Natural killer cell treated with Interleukin-12 subunit alpha and Interleukin-12 subunit beta and Interleukin-15 and Interleukin-18, amount 100 ng/mL, for 72 hours (primary cell): ENCODE results near the gene GALNT6. TPM values are rescaled to one million over a fixed set of nuclear protein-coding genes. Genes with fewer than 3 reads are reported as not detected.
A peak's percentile ranks its signal among the peaks of the same experiment; 100 is the strongest.

Experiments
- ATAC-seq, 2 donors: fragments of 150-1000 bp; cut with Tn5 transposase in 1 of 2; sonication (Bioruptor Pico), chemical (Tn5 transposase) in 1 of 2; 2 replicates each; pipeline ENCODE4 v1.10.0; 2021
- DNase-seq: peaks from one replicate; pipeline ENCODE4 v3.0.0; 2022; ENCODE audit warnings: low spot score
- H3K27ac Mint-ChIP-seq, 2 donors: 1 replicate in 1 of 2; 2 replicates in 1 of 2; pipeline ENCODE4 v1.8.0; 2022; ENCODE audit warnings: mixed read lengths in 2 of 2, mild to moderate bottlenecking in 1 of 2, moderate library complexity in 1 of 2
- H3K27me3 Mint-ChIP-seq, 2 donors: 1 replicate in 1 of 2; 2 replicates in 1 of 2; pipeline ENCODE4 v1.8.0; 2022; ENCODE audit warnings: mixed read lengths in 2 of 2
- H3K36me3 Mint-ChIP-seq: one replicate; pipeline ENCODE4 v1.8.0; 2022; ENCODE audit warnings: mixed read lengths
- H3K4me1 Mint-ChIP-seq, 2 donors: 1 replicate in 1 of 2; 2 replicates in 1 of 2; pipeline ENCODE4 v1.8.0; 2022; ENCODE audit warnings: low read depth in 2 of 2, mixed read lengths in 2 of 2, mild to moderate bottlenecking in 1 of 2
- H3K4me3 Mint-ChIP-seq: one replicate; pipeline ENCODE4 v1.8.0; 2022; ENCODE audit warnings: mixed read lengths
- H3K9me3 Mint-ChIP-seq: 2 replicates; pipeline ENCODE4 v1.8.0; 2022; ENCODE audit warnings: mixed read lengths
- total RNA-seq, 2 donors: library from RNA; stranded (reverse); gene quantifications; one replicate each; pipeline ENCODE4 v1.2.3, GENCODE V29; 2022

Gene GALNT6
- total RNA-seq, 2 donors from 2014 or later, result 13.2 to 23.5 TPM

- H3K36me3 Mint-ChIP-seq, result no peaks in the 10 kb centered on the region
- H3K4me1 Mint-ChIP-seq, result peaks cover 2 to 6% of the 10 kb centered on the region in 2 donors
- DNase-seq (no peak), ATAC-seq (no peak)
- no peaks in the 10 kb centered on the region for H3K9me3 Mint-ChIP-seq
- H3K27ac Mint-ChIP-seq, result peak overlapping the region in 1 of 2 donors; percentile 52
- no peak overlapping the region for H3K4me3 Mint-ChIP-seq
- no peaks in the 10 kb centered on the region for H3K27me3 Mint-ChIP-seq
Observed at GRCh38 chr12:51417826-51418225, 26.6 kb upstream of the GALNT6 start.

DNA sequence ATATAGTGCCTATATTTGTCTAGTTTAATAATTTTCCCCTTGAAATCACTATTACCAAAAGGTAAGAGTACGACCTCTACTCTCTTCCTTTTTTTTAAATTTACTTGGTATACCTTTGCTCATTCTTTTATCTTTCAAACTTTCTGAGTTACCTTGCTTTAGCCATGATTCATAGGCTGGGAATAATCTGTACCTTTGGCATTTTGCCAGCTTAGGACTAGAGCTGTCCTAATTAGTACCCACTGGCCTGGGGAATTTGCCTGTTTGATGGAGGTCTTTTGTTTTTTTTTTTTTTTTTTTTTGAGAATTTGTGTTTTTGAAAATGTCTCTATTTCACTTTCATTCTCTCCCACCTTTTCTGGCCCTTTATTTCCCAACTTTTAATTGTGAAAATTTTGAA lies 24.7 kb upstream of the GALNT6 start:
- H3K4me3 Mint-ChIP-seq, result no peak overlapping the region
- H3K27me3 Mint-ChIP-seq, result no peaks in the 10 kb centered on the region
- ATAC-seq (no peak), DNase-seq (no peak)
- no peaks in the 10 kb centered on the region for H3K9me3 Mint-ChIP-seq
- H3K4me1 Mint-ChIP-seq, result peaks cover 4 to 8% of the 10 kb centered on the region in 2 donors
- H3K36me3 Mint-ChIP-seq, result no peaks in the 10 kb centered on the region
- no peak overlapping the region for H3K27ac Mint-ChIP-seq

GRCh38 chr12:51413791-51414190 lies 22.6 kb upstream of the GALNT6 start:
- H3K27me3 Mint-ChIP-seq, result no peaks in the 10 kb centered on the region
- no peaks in the 10 kb centered on the region for H3K9me3 Mint-ChIP-seq
- no peak overlapping the region for H3K27ac Mint-ChIP-seq
- peaks cover 4 to 8% of the 10 kb centered on the region in 2 donors for H3K4me1 Mint-ChIP-seq
- no peaks in the 10 kb centered on the region for H3K36me3 Mint-ChIP-seq
- no peak for DNase-seq
- no peak overlapping the region for H3K4me3 Mint-ChIP-seq
- ATAC-seq, result no peak

DNA sequence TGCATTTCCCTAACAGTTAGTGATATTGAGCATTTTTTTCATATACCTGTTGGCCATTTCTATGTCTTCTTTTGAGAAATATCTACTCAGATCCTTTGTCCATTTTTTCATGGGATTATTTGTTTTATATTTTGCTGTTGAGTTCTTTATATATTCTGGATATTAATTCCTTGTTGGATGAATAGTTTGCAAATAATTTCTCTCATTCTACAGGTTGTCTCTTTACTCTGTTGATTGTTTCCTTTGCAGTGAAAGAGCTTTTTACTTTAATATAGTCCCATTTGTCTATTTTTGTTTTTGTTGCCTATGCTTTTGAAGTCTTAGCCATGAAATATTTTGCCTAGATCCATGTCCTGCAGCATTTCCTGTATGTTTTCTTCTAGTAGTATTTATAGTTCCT lies 21.9 kb upstream of the GALNT6 start:
- peak overlapping the region in 1 of 2 donors; percentile 4 for H3K27ac Mint-ChIP-seq
- ATAC-seq (no peak), DNase-seq (no peak)
- H3K4me1 Mint-ChIP-seq, result peaks cover 4 to 8% of the 10 kb centered on the region in 2 donors
- no peak overlapping the region for H3K4me3 Mint-ChIP-seq
- H3K9me3 Mint-ChIP-seq, result no peaks in the 10 kb centered on the region
- H3K36me3 Mint-ChIP-seq, result no peaks in the 10 kb centered on the region
- no peaks in the 10 kb centered on the region for H3K27me3 Mint-ChIP-seq

- DNase-seq (no peak), ATAC-seq (no peak)
- Mint-ChIP-seq H3K4me1 (peaks cover 8 to 9% of the 10 kb centered on the region in 2 donors), H3K9me3 (no peaks in the 10 kb centered on the region), H3K4me3 (no peak overlapping the region), H3K27me3 (no peaks in the 10 kb centered on the region), H3K36me3 (no peaks in the 10 kb centered on the region), H3K27ac (no peak overlapping the region)
Observed at GRCh38 chr12:51409846-51410245, 18.6 kb upstream of the GALNT6 start.

DNA sequence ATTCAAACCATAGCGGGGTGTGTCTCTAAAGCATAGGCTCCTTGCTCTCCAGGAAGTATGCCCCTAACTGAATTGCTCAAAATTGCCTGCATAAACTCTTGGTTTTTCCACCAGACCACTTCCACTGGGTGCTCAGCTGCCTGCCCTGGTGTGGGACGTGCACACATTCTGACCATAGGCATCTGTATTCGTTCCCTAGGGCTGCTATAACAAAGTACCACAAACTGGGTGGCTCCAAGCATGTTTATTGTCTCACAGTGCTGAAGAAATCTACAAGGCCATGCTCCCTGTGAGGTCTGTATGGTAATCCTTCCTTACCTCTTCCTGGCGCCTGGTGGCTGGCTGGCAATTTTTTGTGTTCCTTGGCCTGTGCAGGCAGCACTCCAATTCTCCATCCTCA lies 16.4 kb upstream of the GALNT6 start:
- DNase-seq, result no peak
- no peaks in the 10 kb centered on the region for H3K9me3 Mint-ChIP-seq
- H3K27me3 Mint-ChIP-seq, result no peaks in the 10 kb centered on the region
- H3K36me3 Mint-ChIP-seq, result no peaks in the 10 kb centered on the region
- H3K4me1 Mint-ChIP-seq, result peaks cover 5 to 8% of the 10 kb centered on the region in 2 donors
- no peak overlapping the region for H3K4me3 Mint-ChIP-seq
- ATAC-seq, result no peak
- no peak overlapping the region for H3K27ac Mint-ChIP-seq

DNA sequence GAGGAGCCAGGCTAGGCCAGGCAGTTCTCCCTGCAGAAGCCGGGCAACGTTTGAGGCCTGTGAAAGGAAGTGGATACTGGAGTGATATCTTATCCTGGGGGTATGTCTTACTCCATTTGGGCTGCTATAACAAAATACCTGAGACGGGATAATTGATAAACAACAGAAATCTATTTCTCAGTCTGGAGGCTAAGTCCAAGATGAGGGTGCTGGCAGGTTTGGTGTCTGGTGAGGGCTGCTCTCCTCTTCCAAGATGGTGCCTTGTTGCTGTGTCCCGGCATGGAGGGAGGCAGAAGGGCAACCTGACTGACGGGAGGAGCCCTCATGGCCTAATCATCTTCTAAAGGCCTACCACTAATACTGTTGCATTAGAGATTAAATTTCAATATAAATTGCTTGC lies 15.7 kb upstream of the GALNT6 start:
- DNase-seq (no peak), ATAC-seq (no peak)
- no peak overlapping the region for H3K27ac Mint-ChIP-seq
- peaks cover 5 to 9% of the 10 kb centered on the region in 2 donors for H3K4me1 Mint-ChIP-seq
- H3K27me3 Mint-ChIP-seq, result no peaks in the 10 kb centered on the region
- H3K4me3 Mint-ChIP-seq, result no peak overlapping the region
- no peaks in the 10 kb centered on the region for H3K36me3 Mint-ChIP-seq
- H3K9me3 Mint-ChIP-seq, result no peaks in the 10 kb centered on the region

DNA sequence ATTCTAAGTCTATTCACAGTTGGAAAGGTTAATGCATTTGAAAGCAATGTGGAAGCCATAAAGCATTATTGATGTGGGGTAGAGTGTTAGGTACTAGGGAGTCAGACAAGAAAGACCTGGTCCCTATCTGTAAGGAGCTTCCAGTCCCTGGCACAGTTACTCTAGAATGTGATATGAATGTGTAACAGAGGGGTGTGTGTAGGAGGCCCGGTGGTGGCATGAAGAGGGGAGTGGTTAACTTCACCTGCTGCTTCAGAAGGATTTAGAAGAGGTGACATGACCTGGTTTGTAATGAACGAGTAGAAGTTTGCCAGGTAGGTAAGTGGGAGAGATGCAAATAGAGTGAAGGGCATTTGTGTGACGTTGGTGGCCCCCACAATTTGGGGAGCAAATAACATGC lies 15.1 kb upstream of the GALNT6 start:
- no peaks in the 10 kb centered on the region for H3K27me3 Mint-ChIP-seq
- ATAC-seq (no peak), DNase-seq (no peak)
- no peaks in the 10 kb centered on the region for H3K36me3 Mint-ChIP-seq
- no peaks in the 10 kb centered on the region for H3K9me3 Mint-ChIP-seq
- H3K27ac Mint-ChIP-seq, result no peak overlapping the region
- no peak overlapping the region for H3K4me3 Mint-ChIP-seq
- peaks cover 5 to 10% of the 10 kb centered on the region in 2 donors for H3K4me1 Mint-ChIP-seq

DNA sequence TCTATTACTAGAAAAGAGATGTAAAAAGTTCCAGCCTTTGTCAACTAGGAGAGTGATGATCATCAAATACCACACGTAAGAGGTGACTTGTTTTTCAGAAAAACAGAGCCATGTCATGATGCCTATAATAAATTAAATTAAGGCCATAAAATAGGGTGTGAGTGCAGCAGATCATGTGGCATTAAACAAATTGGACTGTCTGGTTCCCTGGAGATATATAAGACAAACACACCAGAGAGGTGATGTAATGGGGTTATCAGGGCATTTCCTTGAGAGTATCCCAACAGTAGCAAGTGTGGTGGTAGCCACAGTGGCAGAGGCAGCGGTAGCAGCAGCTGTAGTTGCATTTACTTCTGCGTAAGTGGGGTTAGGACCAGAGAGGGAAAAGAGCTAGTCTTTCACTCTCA lies 14.6 kb upstream of the GALNT6 start:
- H3K27me3 Mint-ChIP-seq, result no peaks in the 10 kb centered on the region
- DNase-seq, result no peak
- H3K9me3 Mint-ChIP-seq, result no peaks in the 10 kb centered on the region
- H3K27ac Mint-ChIP-seq, result no peak overlapping the region
- H3K4me3 Mint-ChIP-seq, result no peak overlapping the region
- H3K4me1 Mint-ChIP-seq, result peaks cover 5 to 10% of the 10 kb centered on the region in 2 donors
- no peaks in the 10 kb centered on the region for H3K36me3 Mint-ChIP-seq
- no peak for ATAC-seq

- ATAC-seq, result no peak
- Mint-ChIP-seq H3K27ac (no peak overlapping the region), H3K9me3 (no peaks in the 10 kb centered on the region), H3K4me1 (peaks cover 5 to 10% of the 10 kb centered on the region in 2 donors), H3K27me3 (no peaks in the 10 kb centered on the region), H3K4me3 (no peak overlapping the region), H3K36me3 (no peaks in the 10 kb centered on the region)
- no peak for DNase-seq
Observed at GRCh38 chr12:51404627-51405026, 13.4 kb upstream of the GALNT6 start.

DNA sequence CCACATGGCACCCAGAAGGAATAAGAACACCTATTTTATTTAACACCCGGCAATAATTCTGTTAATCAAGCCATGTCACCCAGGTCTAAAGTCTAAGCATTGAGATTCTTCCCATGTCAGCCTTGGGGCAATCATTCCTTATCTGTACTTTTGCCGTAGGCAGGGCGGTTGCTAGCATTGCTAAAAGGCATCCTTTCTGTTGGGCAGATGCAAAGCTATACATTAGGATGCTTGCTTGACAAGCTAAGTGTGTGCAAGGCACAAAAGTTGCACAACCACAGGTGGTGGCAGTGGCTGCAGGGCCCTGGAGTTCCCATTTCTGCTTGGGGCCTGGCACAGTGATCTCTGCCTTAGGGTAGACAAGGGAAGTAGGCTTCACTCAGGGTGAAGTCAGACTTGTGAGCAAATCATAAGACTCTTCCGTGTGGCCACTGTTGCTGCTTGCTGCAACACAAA lies 12.5 kb upstream of the GALNT6 start:
- Mint-ChIP-seq H3K9me3 (no peaks in the 10 kb centered on the region), H3K36me3 (no peaks in the 10 kb centered on the region), H3K27me3 (no peaks in the 10 kb centered on the region), H3K4me1 (peaks cover 5 to 10% of the 10 kb centered on the region in 2 donors), H3K27ac (no peak overlapping the region), H3K4me3 (no peak overlapping the region)
- DNase-seq (no peak), ATAC-seq (peak in 1 of 2 donors; percentile 31)

GRCh38 chr12:51403159-51403558 lies 12.0 kb upstream of the GALNT6 start:
- no peak for ATAC-seq
- Mint-ChIP-seq H3K27me3 (no peaks in the 10 kb centered on the region), H3K4me3 (no peak overlapping the region), H3K36me3 (no peaks in the 10 kb centered on the region), H3K27ac (no peak overlapping the region), H3K9me3 (no peaks in the 10 kb centered on the region), H3K4me1 (peaks cover 5 to 12% of the 10 kb centered on the region in 2 donors)
- DNase-seq, result no peak

DNA sequence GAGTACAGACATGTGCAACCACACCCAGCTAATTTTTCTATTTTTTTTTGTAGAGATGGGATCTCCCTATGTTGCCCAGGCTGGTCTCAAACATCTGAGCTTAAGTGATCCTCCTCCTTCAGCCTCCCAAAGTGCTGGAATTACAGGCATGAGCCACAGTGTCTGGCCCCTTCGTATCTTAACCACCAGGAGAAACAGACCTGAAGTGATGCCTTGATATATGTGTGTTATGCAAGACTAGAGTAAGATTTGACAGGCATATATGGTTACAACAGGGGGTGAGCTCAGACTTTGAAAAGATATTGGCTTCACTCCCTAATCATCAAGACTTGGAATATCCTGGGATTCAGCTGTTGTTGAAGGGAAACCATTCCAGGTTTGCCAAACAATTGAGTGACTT lies 10.7 kb upstream of the GALNT6 start:
- ATAC-seq, result no peak

GRCh38 chr12:51401486-51401885 lies 10.3 kb upstream of the GALNT6 start:
- no peaks in the 10 kb centered on the region for H3K36me3 Mint-ChIP-seq
- DNase-seq (no peak), ATAC-seq (no peak)
- H3K27me3 Mint-ChIP-seq, result no peaks in the 10 kb centered on the region
- peaks cover 10 to 13% of the 10 kb centered on the region in 2 donors for H3K4me1 Mint-ChIP-seq
- H3K27ac Mint-ChIP-seq, result peak overlapping the region in 1 of 2 donors; percentile 39
- H3K9me3 Mint-ChIP-seq, result no peaks in the 10 kb centered on the region
- no peak overlapping the region for H3K4me3 Mint-ChIP-seq

More for the DNA sequence above, 10.7 kb upstream of the GALNT6 start:
- Mint-ChIP-seq H3K27me3 (no peaks in the 10 kb centered on the region), H3K27ac (peak overlapping the region in 1 of 2 donors; percentile 39), H3K4me3 (no peak overlapping the region), H3K4me1 (peaks cover 10 to 13% of the 10 kb centered on the region in 2 donors), H3K36me3 (no peaks in the 10 kb centered on the region), H3K9me3 (no peaks in the 10 kb centered on the region)
- no peak for DNase-seq

GRCh38 chr12:51401020-51401419 lies 9.8 kb upstream of the GALNT6 start:
- H3K27me3 Mint-ChIP-seq, result no peaks in the 10 kb centered on the region
- peaks cover 13 to 14% of the 10 kb centered on the region in 2 donors for H3K4me1 Mint-ChIP-seq
- no peak for DNase-seq
- no peak overlapping the region for H3K4me3 Mint-ChIP-seq
- H3K36me3 Mint-ChIP-seq, result no peaks in the 10 kb centered on the region
- no peak overlapping the region for H3K27ac Mint-ChIP-seq
- no peaks in the 10 kb centered on the region for H3K9me3 Mint-ChIP-seq
- ATAC-seq, result no peak
